ENCODE measurements around the gene ACP7. TPM values are rescaled to one million over a fixed set of nuclear protein-coding genes. Genes with fewer than 3 reads are reported as not detected.

The ACP7 gene
- polyA plus RNA-seq, 2 of the 4 experiments (the other 2 are of a cell fraction), result 0.06 to 0.25 TPM

- ChIA-PET CTCF (interaction anchor here (0.7 to 2.5 kb wide), 8 partner anchors 9 to 197 kb away, joined by 3 to 22 read pairs (median 7); no protein-coding TSS in a partner anchor), POLR2A (no interaction called here)
- FAIRE-seq, result no peak
Observed at GRCh38 chr19:39131255-39131755, 47.1 kb downstream of the ACP7 start.

GRCh38 chr19:39132344-39132969 is 48.3 kb downstream of the ACP7 start:
- no peak overlapping the region for H3K4me2 ChIP-seq
- H3K27ac ChIP-seq, result 0 out of 6 replicates have a peak overlapping the region, but pooled peaks of 1 of the 2 experiments have one; percentile 1
- no peak overlapping the region for H3K4me3 ChIP-seq
- ATAC-seq (no peak), FAIRE-seq (peak; percentile 94), DNase-seq (ENCODE audit: low read depth in 1 of 2, low spot score in 1 of 2) (no peak)
- ChIA-PET CTCF (interaction anchor here (1.0 to 2.5 kb wide), 10 partner anchors 10 to 196 kb away, joined by 4 to 22 read pairs (median 7); no protein-coding TSS in a partner anchor), POLR2A (interaction anchor here (0.6 kb wide), 1 partner anchor 13 kb away, joined by 11 read pairs; no protein-coding TSS in a partner anchor)
- peaks cover 53% of the 10 kb centered on the region for H3K4me1 ChIP-seq
- WGBS (ENCODE audit: missing lambda C conversion rate), result 84% methylated on average over 20 of the region's 20 CpGs
- H3K9me3 ChIP-seq, result no peaks in the 10 kb centered on the region
- TF ChIP-seq TP53 (CRISPR knock-in tag; IDR thresholded peaks at IDR 0.05), result no peak
- no peak for TF ChIP-seq BHLHE40 (IDR thresholded peaks at IDR 0.05; ENCODE audit: low read depth, low read length)
- TF ChIP-seq JUN (IDR thresholded peaks at IDR 0.05), result no peak
- no peak for TF ChIP-seq HMGXB4 (CRISPR knock-in tag; IDR thresholded peaks at IDR 0.05; ENCODE audit: borderline replicate concordance)
- TF ChIP-seq FOSB (CRISPR knock-in tag; IDR thresholded peaks at IDR 0.05), result no peak
- TF ChIP-seq ELK1 (IDR thresholded peaks at IDR 0.05; ENCODE audit: low read depth, low read length), result no peak
- no peak for TF ChIP-seq GATA3 (IDR thresholded peaks at IDR 0.05; ENCODE audit: borderline replicate concordance)
- no peak for TF ChIP-seq NFE2L2 (conservative IDR thresholded peaks at IDR 0.05; ENCODE audit: low read length)
- TF ChIP-seq SMC3 (IDR thresholded peaks at IDR 0.05), result no peak
- no peak for TF ChIP-seq EHMT2 (IDR thresholded peaks at IDR 0.05; ENCODE audit: low read depth)
- TF ChIP-seq FOXS1 (CRISPR knock-in tag; IDR thresholded peaks at IDR 0.05), result no peak
- TF ChIP-seq MAZ (IDR thresholded peaks at IDR 0.05; ENCODE audit: borderline replicate concordance, low read depth, low read length), result no peak
- no peak for TF ChIP-seq ATOH8 (CRISPR knock-in tag; IDR thresholded peaks at IDR 0.05; ENCODE audit: low read depth)

More at GRCh38 chr19:39131255-39131755, 47.1 kb downstream of the ACP7 start:
- DNase-seq (ENCODE audit: low read depth in 1 of 2, low spot score in 1 of 2) (no peak), ATAC-seq (no peak)
- 0 out of 6 replicates have a peak overlapping the region, but pooled peaks of 1 of the 2 experiments have one; percentile 3 for H3K27ac ChIP-seq
- H3K4me2 ChIP-seq, result no peak overlapping the region
- TF ChIP-seq RAD21 (conservative IDR thresholded peaks at IDR 0.05 in 1 of 2, IDR thresholded peaks at IDR 0.05 in 1 of 2) (no peak), KDM1A (IDR thresholded peaks at IDR 0.05; ENCODE audit: low read depth) (no peak), HOXB5 (CRISPR knock-in tag; IDR thresholded peaks at IDR 0.05) (no peak), EHMT2 (IDR thresholded peaks at IDR 0.05; ENCODE audit: low read depth) (no peak), EP300 (IDR thresholded peaks at IDR 0.05) (no peak), CHD2 (IDR thresholded peaks at IDR 0.05; ENCODE audit: low read length, partially characterized antibody) (no peak), CTCF (IDR thresholded peaks at IDR 0.05) (no peak), CBX8 (IDR thresholded peaks at IDR 0.05) (no peak), FOSL2 (IDR thresholded peaks at IDR 0.05) (no peak), FOSL2 (CRISPR knock-in tag; IDR thresholded peaks at IDR 0.05) (no peak), CHD4 (IDR thresholded peaks at IDR 0.05; ENCODE audit: borderline replicate concordance) (no peak), MAFK (IDR thresholded peaks at IDR 0.05; ENCODE audit: partially characterized antibody) (no peak), PBX3 (IDR thresholded peaks at IDR 0.05) (no peak), HMGXB4 (CRISPR knock-in tag; IDR thresholded peaks at IDR 0.05; ENCODE audit: borderline replicate concordance) (no peak)
- H3K4me3 ChIP-seq, result no peak overlapping the region
- H3K9me3 ChIP-seq, result no peaks in the 10 kb centered on the region
- peaks cover 46% of the 10 kb centered on the region for H3K4me1 ChIP-seq
- WGBS (ENCODE audit: missing lambda C conversion rate), result 90% methylated on average over 18 of the region's 18 CpGs

Measured in A549 (cell line).